GM12878 (cell line): ENCODE measurements around the gene NDUFC2. TPM values are rescaled to one million over a fixed set of nuclear protein-coding genes. Genes with fewer than 3 reads are reported as not detected.

Experiments
- ATAC-seq: fragments of 200-7000 bp; cut with Tn5 transposase; 3 replicates; pipeline ENCODE4 v1.9.1; 2020; ENCODE audit warnings: mild to moderate bottlenecking, moderate library complexity
- BruUV-seq: library from RNA; stranded (reverse); fragments of 400-500 nt; replicated peaks from 2 replicates; lab custom pipeline; 2021; lab: Mats Ljungman, UMichigan
- CTCF ChIA-PET: fragments of 300-600 bp; sonication (Branson Sonifier 250); formaldehyde crosslinking; extraction: SDS; loops from one replicate; lab custom pipeline; 2021; ENCODE audit warnings: inconsistent platforms; lab: Yijun Ruan, JAX
- POLR2A ChIA-PET: fragments of 350-600 bp; formaldehyde crosslinking; extraction: SDS; loops from one replicate; lab custom pipeline; 2021; ENCODE audit warnings: inconsistent platforms; lab: Charles Lee
- RAD21 ChIA-PET: fragments of 300-600 bp; sonication (Branson Sonifier 250); formaldehyde crosslinking; loops from one replicate; lab custom pipeline; 2023; ENCODE audit warnings: antibody characterized with exemption; ENCODE audit not compliant: unreplicated experiment; lab: Charles Lee
- SMC1A ChIA-PET: fragments of 300-600 bp; sonication (Branson Sonifier 250); formaldehyde crosslinking; loops from one replicate; lab custom pipeline; 2023; ENCODE audit not compliant: unreplicated experiment, uncharacterized antibody; lab: Charles Lee
- DNase-seq: peaks from one replicate; pipeline ENCODE4 v3.0.0-alpha.2; 2011; ENCODE audit warnings: low read depth, low spot score
- FAIRE-seq: peaks from 3 replicates; lab custom pipeline; 2011; peaks lifted over from hg19 to GRCh38; lab: Jason Lieb, UNC
- H2AFZ ChIP-seq: 2 replicates; pipeline ENCODE4 v1.6.0; 2011; ENCODE audit warnings: low read depth, low read length, control low read depth; ENCODE audit not compliant: control insufficient read depth
- H3K27ac ChIP-seq: 2 replicates; pipeline ENCODE4 v1.5.1; 2011; ENCODE audit warnings: control low read depth; ENCODE audit not compliant: control insufficient read depth, insufficient read depth
- H3K27me3 ChIP-seq, 2 experiments: replicated peaks in 1 of 2; 2 replicates each; pipeline versions ENCODE4 v1.6.0 to v1.6.1; 2011; ENCODE audit warnings: low read length in 1 of 2; ENCODE audit not compliant: control insufficient read depth in 2 of 2, insufficient read depth in 2 of 2
- H3K36me3 ChIP-seq, 2 experiments: 2 replicates each; pipeline ENCODE4 v1.5.1; 2011; ENCODE audit warnings: low read length in 1 of 2; ENCODE audit not compliant: control insufficient read depth in 2 of 2, insufficient read depth in 2 of 2
- H3K4me1 ChIP-seq: 2 replicates; pipeline ENCODE4 v1.6.1; 2011; ENCODE audit warnings: mild to moderate bottlenecking, low read length, moderate library complexity, mixed read lengths; ENCODE audit not compliant: control insufficient read depth, insufficient read depth
- H3K4me2 ChIP-seq: 2 replicates; pipeline ENCODE4 v1.6.0; 2011; ENCODE audit warnings: control low read depth; ENCODE audit not compliant: control insufficient read depth, insufficient read depth
- H3K4me3 ChIP-seq: fragments of 200-600 bp; sonication (generic); 2 replicates; pipeline ENCODE4 v1.5.1; 2016
- H3K79me2 ChIP-seq: 2 replicates; pipeline ENCODE4 v1.6.0; 2011; ENCODE audit warnings: low read length; ENCODE audit not compliant: control insufficient read depth, insufficient read depth
- H3K9ac ChIP-seq: 2 replicates; pipeline ENCODE4 v1.8.0; 2011; ENCODE audit warnings: low read length, control low read depth, mixed read lengths; ENCODE audit not compliant: control insufficient read depth, insufficient read depth
- H3K9me3 ChIP-seq: replicated peaks from 3 replicates; pipeline ENCODE4 v1.5.1; 2011; ENCODE audit warnings: mild to moderate bottlenecking, low read length; ENCODE audit not compliant: control insufficient read depth, insufficient read depth
- H4K20me1 ChIP-seq: 2 replicates; pipeline ENCODE4 v1.6.0; 2011; ENCODE audit not compliant: control insufficient read depth, insufficient read depth
- BMI1 ChIP-seq: fragments of 450-650 bp; IDR thresholded peaks from 2 replicates; pipeline ENCODE4 v1.6.1; 2016; ENCODE audit warnings: mild to moderate bottlenecking, moderate library complexity, borderline replicate concordance
- CBX3 ChIP-seq: fragments of 200-600 bp; sonication (generic); IDR thresholded peaks from 2 replicates; pipeline ENCODE4 v1.6.1; 2016; ENCODE audit warnings: low read depth, borderline replicate concordance
- CHD1 ChIP-seq: IDR thresholded peaks from 2 replicates; pipeline ENCODE4 v1.6.1; 2012; ENCODE audit warnings: low read depth, low read length, improper control_type of control experiment
- WGBS: methylation state at CpG from one replicate; pipeline ENCODE4 v1.1.6; 2016; ENCODE audit warnings: low lambda C conversion rate; ENCODE audit not compliant: insufficient replicate concordance, insufficient coverage; ENCODE audit errors: missing lambda C conversion rate; 5-methylcytosine and 5-hydroxymethylcytosine counted together
- in situ Hi-C: fragments of 300-500 bp; cut with MboI; formaldehyde crosslinking; loops from 9 replicates; pipeline ENCODE4 v1.14.3; 2018; ENCODE audit warnings: mixed read lengths
- intact Hi-C: fragments of 100-400 bp; cut with micrococcal nuclease; formaldehyde crosslinking; loops from one replicate; pipeline ENCODE4 v1.14.2; 2022; ENCODE audit not compliant: unreplicated experiment
- polyA plus RNA-seq, 11 experiments: library from polyadenylated mRNA; depleted of rRNA in 4 of 11; unstranded in 6 of 11; stranded (reverse) in 5 of 11; fragments of >200 nt; fragmentation: Nextera tagmentation in 4 of 11; fragmentation: Illumina TruSeq in 1 of 11; extraction: Ambion mirVana in 4 of 11; extraction: Trizol in 1 of 11; gene quantifications; 1 replicate in 1 of 11; 2 replicates in 10 of 11; pipeline versions ENCODE4 v1.2.1 to v1.2.3, GENCODE V29; 2011 to 2016; ENCODE audit warnings: inconsistent platforms in 2 of 11, missing spikeins in 2 of 11, low read depth in 1 of 11
- total RNA-seq, 4 experiments: library from RNA; depleted of rRNA in 3 of 4; stranded (reverse); fragments of >200 nt in 3 of 4; fragmentation: Illumina TruSeq in 1 of 4; extraction: Trizol in 1 of 4; gene quantifications; 2 replicates each; pipeline versions ENCODE4 v1.2.1 to v1.2.3, GENCODE V29; 2013 to 2021
- TF ChIP-seq, protein P1 (sequence below): fragments of 150-350 bp; IDR thresholded peaks from 2 replicates; pipeline ENCODE4 v1.6.1; 2016; ENCODE audit warnings: low read depth, low read length
- TF ChIP-seq, protein P2 (sequence below): fragments of 450-650 bp; formaldehyde crosslinking; IDR thresholded peaks from 2 replicates; pipeline ENCODE4 v1.4.0; 2022; ENCODE audit warnings: mild to moderate bottlenecking, moderate library complexity

Gene NDUFC2
- total and polyA plus RNA-seq, 10 of the 15 experiments (the other 5 are each of a cell fraction or from before 2014, with no cell fraction given) = 103 to 529 (median 192) TPM

GRCh38 chr11:78057462-78058055 lies 22.1 kb downstream of the NDUFC2 start:
- TF ChIP-seq, protein P1, sequence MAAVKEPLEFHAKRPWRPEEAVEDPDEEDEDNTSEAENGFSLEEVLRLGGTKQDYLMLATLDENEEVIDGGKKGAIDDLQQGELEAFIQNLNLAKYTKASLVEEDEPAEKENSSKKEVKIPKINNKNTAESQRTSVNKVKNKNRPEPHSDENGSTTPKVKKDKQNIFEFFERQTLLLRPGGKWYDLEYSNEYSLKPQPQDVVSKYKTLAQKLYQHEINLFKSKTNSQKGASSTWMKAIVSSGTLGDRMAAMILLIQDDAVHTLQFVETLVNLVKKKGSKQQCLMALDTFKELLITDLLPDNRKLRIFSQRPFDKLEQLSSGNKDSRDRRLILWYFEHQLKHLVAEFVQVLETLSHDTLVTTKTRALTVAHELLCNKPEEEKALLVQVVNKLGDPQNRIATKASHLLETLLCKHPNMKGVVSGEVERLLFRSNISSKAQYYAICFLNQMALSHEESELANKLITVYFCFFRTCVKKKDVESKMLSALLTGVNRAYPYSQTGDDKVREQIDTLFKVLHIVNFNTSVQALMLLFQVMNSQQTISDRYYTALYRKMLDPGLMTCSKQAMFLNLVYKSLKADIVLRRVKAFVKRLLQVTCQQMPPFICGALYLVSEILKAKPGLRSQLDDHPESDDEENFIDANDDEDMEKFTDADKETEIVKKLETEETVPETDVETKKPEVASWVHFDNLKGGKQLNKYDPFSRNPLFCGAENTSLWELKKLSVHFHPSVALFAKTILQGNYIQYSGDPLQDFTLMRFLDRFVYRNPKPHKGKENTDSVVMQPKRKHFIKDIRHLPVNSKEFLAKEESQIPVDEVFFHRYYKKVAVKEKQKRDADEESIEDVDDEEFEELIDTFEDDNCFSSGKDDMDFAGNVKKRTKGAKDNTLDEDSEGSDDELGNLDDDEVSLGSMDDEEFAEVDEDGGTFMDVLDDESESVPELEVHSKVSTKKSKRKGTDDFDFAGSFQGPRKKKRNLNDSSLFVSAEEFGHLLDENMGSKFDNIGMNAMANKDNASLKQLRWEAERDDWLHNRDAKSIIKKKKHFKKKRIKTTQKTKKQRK = no peak
- no peak for TF ChIP-seq CHD1
- no peak for TF ChIP-seq BMI1
- no peak for TF ChIP-seq CBX3
- TF ChIP-seq, protein P2, sequence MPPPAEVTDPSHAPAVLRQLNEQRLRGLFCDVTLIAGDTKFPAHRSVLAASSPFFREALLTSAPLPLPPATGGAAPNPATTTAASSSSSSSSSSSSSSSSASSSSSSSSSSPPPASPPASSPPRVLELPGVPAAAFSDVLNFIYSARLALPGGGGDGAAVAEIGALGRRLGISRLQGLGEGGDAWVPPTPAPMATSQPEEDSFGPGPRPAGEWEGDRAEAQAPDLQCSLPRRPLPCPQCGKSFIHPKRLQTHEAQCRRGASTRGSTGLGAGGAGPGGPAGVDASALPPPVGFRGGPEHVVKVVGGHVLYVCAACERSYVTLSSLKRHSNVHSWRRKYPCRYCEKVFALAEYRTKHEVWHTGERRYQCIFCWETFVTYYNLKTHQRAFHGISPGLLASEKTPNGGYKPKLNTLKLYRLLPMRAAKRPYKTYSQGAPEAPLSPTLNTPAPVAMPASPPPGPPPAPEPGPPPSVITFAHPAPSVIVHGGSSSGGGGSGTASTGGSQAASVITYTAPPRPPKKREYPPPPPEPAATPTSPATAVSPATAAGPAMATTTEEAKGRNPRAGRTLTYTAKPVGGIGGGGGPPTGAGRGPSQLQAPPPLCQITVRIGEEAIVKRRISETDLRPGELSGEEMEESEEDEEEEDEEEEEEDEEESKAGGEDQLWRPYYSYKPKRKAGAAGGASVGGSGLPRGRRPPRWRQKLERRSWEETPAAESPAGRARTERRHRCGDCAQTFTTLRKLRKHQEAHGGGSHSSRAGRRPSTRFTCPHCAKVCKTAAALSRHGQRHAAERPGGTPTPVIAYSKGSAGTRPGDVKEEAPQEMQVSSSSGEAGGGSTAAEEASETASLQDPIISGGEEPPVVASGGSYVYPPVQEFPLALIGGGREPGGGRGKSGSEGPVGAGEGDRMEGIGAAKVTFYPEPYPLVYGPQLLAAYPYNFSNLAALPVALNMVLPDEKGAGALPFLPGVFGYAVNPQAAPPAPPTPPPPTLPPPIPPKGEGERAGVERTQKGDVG (CRISPR knock-in tag) = no peak
- ChIA-PET POLR2A (no interaction called here), CTCF (interaction anchor here (0.5 to 0.9 kb wide), 2 partner anchors 9 to 251 kb away, joined by 3 to 4 read pairs; no protein-coding TSS in a partner anchor), SMC1A (no interaction called here), RAD21 (interaction anchor here (0.6 kb wide), 1 partner anchor 12 kb away, joined by 3 read pairs; no protein-coding TSS in a partner anchor)
- H3K4me2 ChIP-seq = no peak overlapping the region
- no peaks in the 10 kb centered on the region for H3K79me2 ChIP-seq
- no peak overlapping the region for H2AFZ ChIP-seq
- no peaks in the 10 kb centered on the region for H4K20me1 ChIP-seq
- H3K36me3 ChIP-seq = no peaks in the 10 kb centered on the region
- no peak overlapping the region for H3K9ac ChIP-seq
- DNase-seq (no peak), ATAC-seq (no peak), FAIRE-seq (no peak)
- no TSS peak for BruUV-seq
- intact Hi-C loops (no loop called here), in situ Hi-C loops (no loop called here)
- WGBS = 68% methylated on average over 10 of the region's 10 CpGs
- no peak overlapping the region for H3K27ac ChIP-seq
- no peak overlapping the region for H3K4me3 ChIP-seq
- H3K9me3 ChIP-seq = no peaks in the 10 kb centered on the region
- no peaks in the 10 kb centered on the region for H3K27me3 ChIP-seq
- no peaks in the 10 kb centered on the region for H3K4me1 ChIP-seq
